Measurements from ENCODE around the gene NFIX.

NFIX gene

DNA sequence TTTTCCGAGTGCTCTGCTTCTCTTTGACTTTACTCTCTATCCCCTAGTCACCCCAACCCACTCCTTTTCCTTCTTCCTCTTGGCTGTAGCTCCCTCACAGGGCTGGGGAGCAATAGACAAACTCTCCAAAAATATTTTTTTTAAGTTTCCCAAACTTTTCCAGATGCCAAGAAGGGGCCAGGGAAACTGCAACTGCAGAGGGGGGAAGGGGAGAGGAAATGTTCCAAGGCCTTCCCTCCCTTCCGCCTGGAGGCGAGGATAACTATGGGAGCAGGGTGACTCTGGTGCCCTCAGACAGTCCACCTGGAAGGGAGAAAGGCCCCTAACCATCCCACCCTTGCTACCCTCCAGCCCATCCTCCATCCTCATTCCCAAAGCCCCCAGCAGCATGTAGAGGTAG is 58.0 kb downstream of the NFIX start:
- FAIRE-seq: peak; percentile 49

DNA sequence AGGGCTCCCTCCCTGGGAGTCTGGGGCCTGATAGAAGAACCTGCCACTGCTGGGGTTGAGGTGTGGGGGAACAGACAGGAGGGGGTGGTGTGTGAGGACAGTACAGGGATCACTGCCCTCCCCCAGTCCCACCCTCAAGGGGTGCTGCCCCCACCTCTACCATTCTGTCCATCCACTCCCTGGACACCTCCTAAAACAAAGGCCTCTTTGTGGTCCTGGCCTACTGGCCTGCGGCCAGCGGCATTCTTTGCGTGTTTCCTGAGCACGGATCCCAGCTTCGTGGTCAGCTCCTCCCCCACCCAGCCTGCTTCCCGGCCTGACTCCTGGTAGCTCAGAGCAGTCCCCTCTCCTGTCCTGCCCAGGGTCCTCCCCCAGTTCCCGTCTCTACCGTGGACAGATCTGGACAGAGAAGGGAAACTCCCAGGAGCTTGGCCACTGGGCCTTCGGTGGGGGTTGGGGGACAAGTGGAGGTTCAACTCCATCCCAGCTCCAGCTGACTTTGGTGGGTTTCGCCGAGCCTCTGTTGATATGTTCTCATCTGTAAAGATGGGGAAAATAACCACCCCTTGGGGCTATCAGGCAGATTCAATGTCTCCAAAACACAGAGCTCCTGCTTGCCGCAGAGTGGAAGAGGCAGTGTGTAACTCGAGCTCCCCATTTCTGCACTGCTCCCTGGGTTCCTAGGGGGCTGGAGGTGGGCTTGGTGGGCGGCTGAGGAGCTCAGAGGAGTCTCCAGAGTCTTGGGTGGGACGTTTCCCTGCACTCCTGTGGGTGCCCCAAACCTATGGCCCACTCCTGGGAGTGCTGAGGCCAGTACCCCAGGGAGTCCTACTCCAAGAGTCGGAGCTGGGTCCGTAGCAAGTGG is 58.7 kb downstream of the NFIX start:
- peak; percentile 97 for FAIRE-seq
- DNase-seq (ENCODE audit: insufficient read length, low spot score): peak; percentile 96

More for the DNA sequence above, 58.0 kb downstream of the NFIX start:
- DNase-seq (ENCODE audit: insufficient read length, low spot score): no peak

DNA sequence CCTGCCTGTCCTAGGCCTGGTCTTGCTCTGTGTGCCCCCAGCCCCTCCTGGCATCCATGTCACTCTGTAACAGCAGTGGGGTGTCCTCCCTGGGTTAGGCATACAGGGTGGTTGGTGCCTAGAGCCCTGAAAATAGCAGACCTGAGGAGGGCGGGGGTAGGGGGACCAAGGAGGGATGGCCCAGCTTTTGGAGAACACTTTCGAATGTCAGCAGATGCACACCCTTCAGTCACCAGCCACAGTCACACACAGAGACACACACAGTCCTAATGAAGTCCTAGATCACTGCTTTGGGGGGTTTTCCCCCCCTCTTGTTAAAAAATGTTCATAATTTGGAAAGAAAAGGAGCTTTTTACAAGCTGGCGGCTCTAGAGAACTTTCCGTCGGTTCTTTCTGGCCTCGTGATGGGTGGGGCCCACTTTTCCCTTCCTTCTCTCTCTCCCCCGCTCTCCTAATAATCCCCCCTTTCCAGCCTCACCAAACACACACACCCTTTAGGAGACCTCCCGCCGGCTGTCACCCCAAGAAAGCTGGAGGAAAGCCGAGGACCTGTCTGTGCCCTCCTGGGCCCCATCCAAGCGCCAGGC is 59.4 kb downstream of the NFIX start:
- FAIRE-seq: no peak
- no peak for DNase-seq (ENCODE audit: insufficient read length, low spot score)

DNA sequence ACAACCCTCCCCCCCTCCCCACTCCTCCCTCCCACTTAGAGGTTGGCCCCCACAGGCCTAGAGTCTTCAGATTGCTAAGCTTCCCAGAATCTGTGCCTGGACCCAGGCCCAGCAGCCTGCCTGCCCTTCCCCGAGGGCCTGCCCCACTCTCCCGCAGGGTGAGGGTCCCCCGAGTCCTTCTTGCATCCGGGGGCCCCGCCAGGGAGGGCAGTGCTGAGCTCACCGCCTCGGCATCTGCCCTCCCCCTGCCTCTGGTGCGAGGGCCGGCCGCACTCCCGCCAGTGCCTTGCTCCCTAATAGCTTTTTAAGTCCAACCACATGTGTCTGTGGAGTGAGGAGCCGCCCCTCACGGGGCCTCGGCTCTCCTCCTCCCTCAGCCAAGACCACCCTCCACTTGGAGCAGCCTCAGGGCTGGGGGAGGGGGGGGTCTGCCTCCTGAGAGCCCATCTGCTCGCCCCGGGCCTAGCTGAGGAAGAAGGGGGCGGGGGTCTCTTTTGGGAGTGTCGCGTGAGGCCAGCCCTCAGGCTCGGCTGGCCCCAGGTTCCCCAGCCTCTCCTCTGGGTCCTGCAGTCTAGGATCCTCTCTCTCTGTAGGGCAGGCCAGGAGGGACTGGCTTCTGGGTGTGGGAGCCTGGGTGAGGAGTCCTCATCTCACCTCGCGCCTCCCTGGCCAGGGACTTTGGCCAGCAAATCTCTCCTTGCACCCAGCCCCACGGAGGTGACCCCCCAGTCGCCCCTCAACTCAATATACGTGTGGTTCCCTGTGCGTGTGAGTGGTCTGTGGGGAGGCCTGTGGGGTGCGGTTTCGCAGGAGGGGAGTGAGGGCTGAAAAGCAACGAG is 60.2 kb downstream of the NFIX start:
- peak; percentile 95 for FAIRE-seq
- DNase-seq (ENCODE audit: insufficient read length, low spot score): peak; percentile 87

DNA sequence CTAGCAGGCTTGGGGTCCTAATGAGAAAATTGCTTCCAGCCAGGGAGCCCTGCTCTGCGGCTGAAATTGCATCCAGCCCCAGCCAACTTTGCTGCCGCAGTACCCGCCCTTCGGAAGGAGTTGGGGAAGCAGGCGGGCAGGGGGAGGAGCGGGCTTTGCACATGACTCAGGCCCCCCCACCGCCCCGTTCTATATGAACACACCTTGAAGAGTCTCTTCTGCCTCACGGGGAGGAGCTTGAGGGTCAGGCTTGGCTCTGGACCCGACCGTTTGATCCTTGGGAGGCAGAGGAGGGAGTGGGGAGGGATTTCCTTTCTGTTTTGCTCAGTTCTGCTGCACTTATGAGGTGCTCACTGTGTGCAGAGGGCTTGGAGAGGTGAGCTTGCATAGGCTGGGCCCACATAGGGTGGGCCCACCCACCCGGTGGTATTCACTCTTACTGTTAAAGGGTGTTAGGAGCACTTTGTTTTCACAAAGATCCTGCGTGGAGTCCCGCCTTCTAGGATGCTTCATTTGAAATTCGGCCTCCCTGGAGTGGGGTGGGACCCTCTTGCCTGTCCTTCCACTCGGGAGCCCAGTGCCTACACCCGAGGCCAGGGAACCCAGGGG is 60.9 kb downstream of the NFIX start:
- DNase-seq (ENCODE audit: insufficient read length, low spot score): peak; percentile 74
- no peak for FAIRE-seq

DNA sequence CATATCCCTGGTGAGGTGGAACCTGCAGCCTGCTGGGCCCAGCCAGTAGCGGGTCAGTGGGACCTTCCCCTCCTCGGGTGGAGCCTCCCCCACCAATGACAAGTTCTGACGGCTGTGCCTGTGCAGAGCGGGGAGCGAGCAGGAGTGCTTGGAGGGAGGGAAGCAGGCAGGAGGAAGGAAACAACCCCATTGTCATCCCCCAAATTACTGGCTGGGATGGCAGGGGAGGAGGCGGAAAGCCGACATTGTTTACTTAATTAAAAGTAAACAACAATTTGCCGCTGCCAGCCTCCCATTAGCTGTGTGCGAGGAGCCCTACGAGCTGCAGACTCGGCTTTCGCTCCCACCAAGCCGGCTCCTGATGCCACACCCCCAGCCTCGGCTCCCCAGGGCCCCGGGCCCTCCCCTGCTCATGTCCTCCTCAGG is 61.9 kb downstream of the NFIX start:
- FAIRE-seq (no peak), DNase-seq (ENCODE audit: insufficient read length, low spot score) (no peak)

DNA sequence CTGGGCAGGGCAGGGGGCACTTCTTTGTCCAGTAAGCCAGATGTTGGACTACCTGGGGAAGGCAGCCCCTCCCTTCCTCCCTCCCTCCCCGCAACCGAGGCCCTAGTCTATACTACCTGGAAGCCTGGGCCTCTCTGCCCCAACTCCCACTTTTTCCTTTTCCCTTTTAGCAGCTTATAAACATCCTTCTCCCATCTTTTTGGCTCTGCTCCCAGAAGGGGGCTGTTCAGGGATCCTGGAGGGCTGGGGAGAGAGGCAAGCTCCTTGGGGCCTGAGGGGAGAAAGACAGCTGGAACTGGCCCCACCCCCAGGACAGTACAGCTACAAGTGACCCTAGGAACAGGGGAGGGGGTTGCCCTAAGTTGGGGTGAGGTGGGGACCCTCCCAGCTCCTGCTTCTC is 62.5 kb downstream of the NFIX start:
- FAIRE-seq: no peak
- DNase-seq (ENCODE audit: insufficient read length, low spot score): no peak

DNA sequence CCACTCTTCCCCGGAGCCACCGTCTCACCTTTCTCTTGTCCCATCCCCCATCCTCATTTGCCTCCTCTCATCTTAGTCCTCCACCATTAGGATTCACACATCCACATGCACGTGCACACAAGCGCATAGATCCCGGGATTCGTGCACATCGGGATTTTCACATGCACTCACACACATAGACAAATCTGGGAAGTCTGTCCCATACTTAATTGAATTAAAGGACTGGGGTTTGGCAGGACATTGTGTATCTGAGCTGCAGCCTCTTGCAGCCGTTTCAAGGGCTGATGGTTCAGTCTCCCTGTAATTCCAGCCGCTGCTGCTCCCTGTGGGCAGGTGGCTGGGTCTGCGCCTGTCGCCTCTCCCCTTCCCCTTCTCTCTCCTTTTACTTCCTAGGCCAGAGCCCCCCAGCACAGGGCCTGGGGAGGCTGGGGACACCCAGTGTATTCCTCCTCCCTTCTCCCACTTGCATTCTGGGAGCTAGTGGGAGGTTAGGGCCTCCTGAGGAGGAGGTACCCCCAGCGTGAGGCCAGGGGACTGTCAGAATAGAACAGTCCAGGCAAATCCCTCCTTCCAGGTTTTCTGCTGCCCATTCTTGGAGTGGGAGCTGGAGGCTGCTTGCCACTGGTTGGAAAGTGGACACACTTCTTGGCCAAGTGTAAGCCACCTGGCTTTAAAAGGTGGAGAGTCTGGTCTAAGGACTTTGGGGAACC is 63.8 kb downstream of the NFIX start:
- FAIRE-seq (no peak), DNase-seq (ENCODE audit: insufficient read length, low spot score) (no peak)

DNA sequence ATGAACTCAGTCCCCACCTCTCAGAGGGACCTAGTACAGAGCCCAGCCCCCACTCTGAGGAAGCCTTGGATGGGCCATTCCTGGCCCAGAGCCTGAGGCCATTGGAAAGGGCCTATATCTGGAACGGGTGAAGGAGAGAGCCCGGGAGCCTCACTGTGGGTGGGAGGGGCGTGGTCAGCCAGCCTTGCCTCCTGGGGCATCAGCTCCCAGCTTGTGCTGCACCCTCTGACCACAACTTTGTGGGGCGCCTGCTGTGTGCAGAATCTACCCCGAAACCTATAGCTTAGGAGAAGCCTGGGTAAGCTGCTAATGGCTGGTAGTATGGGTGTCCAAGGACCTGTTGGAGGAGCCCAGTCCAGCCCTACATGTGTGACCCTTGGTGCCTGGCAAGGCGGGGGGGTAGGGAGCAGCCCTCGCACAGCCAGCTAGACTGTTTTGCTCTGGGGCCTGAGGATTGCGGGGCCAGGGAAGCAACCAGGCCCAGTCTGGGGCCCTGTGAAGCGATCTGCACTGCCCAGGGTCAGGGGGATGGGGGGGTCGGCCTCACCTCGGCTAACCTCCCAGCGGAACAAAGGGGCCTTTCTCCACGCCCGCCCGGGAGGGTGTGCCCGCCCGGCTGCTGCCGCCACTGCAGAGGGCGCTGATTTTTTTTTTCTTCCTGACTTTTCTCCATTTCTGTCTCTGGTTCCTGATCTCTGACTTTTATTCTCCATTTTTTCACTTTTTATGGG is 65.1 kb downstream of the NFIX start:
- DNase-seq (ENCODE audit: insufficient read length, low spot score) (no peak), FAIRE-seq (peak; percentile 20)

DNA sequence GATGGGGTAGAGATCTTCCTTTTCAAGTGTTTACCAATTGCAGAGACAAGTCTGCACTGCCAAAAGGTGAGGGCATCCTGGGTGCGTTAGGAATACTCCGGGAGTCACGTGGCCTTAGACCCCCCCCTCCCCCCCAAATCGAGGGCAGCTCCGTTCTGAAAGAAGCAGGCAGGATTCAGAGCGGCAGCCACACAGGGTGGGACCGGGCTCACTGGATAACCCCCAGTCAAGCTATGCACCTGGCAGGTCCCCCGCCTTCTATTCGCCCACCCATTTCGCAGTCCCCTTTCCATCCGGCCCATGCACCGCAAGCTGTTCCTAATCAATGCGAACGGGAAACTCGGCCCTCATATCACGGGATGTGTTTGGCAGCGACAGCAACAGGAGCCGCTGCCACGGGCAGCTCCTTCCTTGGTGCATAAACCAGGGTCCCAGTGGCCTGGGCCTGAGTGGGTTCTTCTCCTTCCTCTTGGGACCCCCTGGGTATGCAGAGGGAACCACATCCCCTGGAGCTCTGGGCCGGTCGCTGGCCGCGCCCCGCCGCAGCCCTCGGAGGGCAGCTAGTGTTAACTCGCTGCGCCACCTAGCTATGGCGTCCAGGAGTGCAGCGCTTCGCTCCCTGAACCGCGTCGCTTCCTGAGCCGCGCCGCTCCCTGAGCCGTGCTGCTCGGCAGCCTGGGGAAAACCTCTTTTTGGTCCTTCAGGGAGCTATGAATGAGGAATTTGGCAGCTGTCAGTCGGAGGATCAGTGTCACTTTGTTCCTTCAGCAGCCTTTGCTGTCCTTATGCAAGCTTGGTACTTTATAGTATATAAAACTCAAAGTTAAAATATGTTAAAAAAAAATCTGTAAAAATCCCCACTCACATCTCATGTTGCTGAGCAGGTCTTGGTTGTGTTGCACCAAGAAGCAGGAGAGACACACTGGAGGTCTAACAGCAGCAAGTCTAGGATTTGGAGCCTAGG is 66.0 kb downstream of the NFIX start:
- FAIRE-seq (peak; percentile 80), DNase-seq (ENCODE audit: insufficient read length, low spot score) (peak; percentile 85)

DNA sequence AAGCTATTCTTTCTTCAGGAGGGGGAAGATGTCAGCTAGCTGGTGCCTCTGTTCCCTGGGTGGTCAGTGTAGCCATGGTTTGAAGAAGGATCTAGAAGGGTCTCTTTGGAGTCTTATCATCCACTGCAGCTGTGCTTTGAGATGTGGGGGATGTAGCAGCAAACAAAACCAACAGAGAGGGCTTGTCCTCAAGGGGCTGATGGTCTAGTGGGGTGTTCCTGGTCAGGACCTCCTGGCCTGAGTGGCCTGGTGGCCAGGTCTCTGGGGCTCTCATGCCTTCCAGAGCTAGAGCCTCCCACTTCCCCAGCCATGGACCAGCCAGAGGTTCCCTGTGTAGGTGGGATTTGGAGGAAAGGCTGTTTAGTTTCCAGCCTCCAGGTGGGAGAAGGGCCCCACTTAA is 67.0 kb downstream of the NFIX start:
- no peak for DNase-seq (ENCODE audit: insufficient read length, low spot score)
- no peak for FAIRE-seq

DNA sequence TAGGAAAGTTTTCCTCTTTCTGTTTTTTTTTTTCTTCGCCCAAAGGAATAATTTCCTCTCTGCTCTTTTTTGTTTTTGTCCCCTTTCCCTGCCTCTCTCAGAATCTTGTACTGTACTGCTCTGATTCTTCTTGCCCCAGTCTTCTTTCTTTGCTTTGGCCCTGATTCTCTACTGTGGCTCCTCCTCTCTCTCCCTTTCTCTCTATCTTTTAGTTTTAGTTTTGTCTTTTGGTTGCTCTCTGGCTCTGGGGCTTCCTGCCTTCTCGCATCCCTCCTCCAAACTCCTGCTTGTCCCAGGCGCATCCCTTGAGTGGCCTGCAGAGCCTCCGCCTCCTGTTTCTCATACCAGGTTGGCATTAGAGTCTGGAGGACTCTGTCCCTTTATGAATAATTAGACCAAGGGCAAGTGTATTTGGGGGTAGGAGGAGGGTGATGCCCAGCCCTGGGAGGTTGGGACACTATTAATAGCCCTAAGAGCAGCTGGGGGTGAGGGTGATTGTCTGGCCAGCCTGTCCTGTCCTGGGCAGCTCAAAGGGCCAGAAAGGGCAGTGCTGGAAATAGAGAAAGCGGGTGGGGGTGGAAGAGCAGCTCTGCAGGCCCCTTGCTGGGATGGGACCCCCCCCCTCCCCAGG is 68.3 kb downstream of the NFIX start:
- FAIRE-seq: no peak

DNA sequence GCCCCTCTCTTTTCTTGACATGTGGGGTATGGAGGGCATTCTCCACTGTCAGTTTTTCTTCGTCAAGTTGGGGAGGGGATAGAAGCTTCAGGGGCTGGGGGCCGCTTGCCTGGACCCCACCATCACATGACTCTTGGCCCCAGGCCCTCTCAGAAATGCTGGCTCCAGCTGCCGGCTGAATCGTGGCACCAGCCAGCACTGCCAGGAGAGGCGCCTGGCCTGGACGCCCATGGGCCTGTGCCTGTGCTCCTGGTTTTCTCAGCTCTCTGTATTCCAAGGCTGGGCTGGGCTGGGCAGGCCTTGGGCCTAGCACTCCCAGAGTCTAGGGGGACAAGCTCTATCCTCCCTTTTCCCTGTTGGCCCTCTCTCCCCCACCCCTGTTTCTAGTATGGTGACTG is 68.8 kb downstream of the NFIX start:
- DNase-seq (ENCODE audit: insufficient read length, low spot score) (no peak), FAIRE-seq (no peak)

More for the DNA sequence above, 68.3 kb downstream of the NFIX start:
- no peak for DNase-seq (ENCODE audit: insufficient read length, low spot score)

DNA sequence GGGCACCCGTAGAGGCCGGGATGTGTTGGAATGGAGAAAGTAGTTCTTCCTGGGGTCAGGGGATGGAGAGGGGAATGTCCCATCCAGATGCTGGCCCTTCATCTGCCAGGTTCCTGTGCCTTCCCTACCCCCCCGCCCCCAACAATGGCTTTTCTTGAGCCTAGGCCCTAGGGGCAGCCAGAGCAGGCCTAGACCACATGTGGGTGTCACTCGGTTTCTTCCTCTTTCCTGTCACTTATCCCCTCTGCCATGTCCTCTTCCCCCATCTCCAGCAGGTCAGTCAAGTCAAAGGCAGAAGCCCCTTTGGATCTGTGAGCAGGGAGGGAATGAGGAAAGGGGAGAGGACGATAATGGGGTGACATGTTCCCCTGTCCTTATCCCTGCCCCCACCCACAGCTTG is 71.0 kb downstream of the NFIX start:
- FAIRE-seq (no peak), DNase-seq (ENCODE audit: insufficient read length, low spot score) (no peak)

DNA sequence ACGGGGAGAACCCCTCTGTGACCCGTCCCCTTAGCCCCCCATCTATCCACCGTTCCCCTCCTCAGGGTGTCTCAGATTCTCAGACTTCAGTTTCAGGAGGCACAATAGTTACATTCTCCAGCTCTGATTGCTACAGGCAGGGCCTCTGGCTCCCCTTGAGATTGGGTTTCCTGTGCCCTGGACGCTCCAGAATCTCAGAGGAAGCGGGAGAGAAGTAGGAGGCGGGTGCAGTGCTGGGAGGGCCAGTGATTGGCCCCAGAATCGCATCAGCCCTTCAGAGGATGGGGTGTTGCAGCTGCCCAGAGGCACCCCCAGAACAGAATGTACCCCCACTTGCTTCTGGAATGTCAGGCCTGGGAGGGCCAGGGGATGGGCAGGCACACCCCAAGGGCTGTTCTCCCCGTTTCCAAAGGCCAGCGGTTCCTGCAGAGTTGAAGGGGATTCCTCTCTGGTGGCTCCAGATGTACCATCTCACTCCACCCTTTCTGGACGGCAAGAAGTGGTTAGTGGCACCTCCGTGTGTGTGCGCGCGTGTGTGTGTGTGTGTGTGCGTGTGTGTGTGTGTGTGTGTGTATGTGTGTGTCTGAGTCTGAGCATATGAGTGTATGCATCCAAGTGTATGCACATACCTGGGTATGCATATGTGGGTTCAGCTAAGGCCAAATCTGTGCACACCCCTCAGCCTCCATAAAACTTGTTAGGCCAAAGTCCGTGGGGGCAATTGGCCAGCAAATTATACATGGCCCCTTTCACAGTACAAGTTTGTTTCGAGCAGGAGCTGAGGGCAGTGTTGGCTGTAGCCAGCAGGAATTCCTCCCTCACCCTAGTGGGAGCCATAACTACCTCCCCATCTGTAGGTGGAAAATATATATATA is 71.9 kb downstream of the NFIX start:
- DNase-seq (ENCODE audit: insufficient read length, low spot score): no peak
- FAIRE-seq: peak; percentile 54

DNA sequence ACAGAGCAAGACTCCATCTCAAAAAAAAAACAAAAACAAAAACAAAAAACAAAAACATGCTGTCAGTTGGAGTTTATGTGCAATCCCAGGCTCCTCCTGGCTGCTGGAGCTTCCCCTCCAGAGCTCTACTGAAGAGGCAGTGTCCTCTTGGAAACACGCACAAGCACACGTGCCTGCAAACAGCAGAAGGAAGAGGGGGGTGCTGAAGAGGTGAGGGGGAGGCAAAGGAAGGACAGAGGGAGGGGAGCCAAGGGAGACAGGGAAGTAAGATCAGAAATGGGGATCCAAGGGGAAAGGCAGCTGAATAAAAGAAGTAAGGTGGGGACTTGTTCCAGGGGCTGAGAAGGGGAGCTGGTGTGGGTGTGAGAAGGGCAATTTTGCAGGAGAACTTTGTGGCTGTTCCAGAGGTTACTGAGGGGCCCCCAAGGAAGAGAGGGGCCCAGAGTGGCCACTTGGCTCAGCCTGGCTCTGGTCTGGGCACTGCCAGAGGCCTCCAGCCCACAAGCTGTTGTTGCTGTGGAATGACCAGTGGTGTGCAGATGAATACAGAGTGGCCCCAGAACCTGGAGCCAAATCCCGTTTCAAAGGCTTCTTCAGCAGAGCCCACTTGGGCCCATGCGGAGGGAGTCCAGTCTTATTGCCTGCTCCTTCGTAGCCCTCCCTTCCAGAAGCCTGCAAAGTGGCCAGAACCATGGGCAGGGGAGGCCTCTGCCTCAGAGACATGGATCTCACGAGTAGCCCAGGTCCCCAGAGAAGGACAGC is 73.0 kb downstream of the NFIX start:
- DNase-seq (ENCODE audit: insufficient read length, low spot score) (no peak), FAIRE-seq (no peak)

Measured in HTR-8/SVneo (cell line).